Naive thymus-derived CD4-positive, alpha-beta T cell (primary cell): ENCODE data around the gene HPS3. TPM values are rescaled to one million over a fixed set of nuclear protein-coding genes. Genes with fewer than 3 reads are reported as not detected.

Experiments
- polyA plus RNA-seq, 2 donors: library from polyadenylated mRNA; unstranded; fragments of 300-500 nt; fragmentation: Illumina TruSeq; gene quantifications; one replicate each; pipeline ENCODE4 v1.2.3, GENCODE V29; 2021
- total RNA-seq, 6 experiments: library from RNA in 5 of 6; stranded (reverse) in 5 of 6; gene quantifications; 1 replicate in 5 of 6; 2 replicates in 1 of 6; pipeline ENCODE4 v1.2.3 and lab custom pipeline; 2021 to 2026

The HPS3 gene
- total and polyA plus RNA-seq, 7 experiments from 2014 or later = 13.6 to 33.5 (median 24.3) TPM

Other genes starting within 250 kb of the HPS3 start
- gene GYG1, start 138.1 kb upstream of the HPS3 start, total RNA-seq = 10 to 100 TPM; 15.5 to 39.3 (median 16.2) TPM
- 10 to 100 TPM; 28.9 to 34.7 TPM for gene GYG1, start 138.1 kb upstream of the HPS3 start, polyA plus RNA-seq
- gene HLTF, start 43.1 kb upstream of the HPS3 start, total RNA-seq = 10 to 100 TPM in 4 of 5 experiments, 1 to 10 TPM in 1; 9.1 to 26.5 (median 17.3) TPM
- 10 to 100 TPM; 18.5 to 26.1 TPM for gene HLTF, start 43.1 kb upstream of the HPS3 start, polyA plus RNA-seq
- under 1 TPM in 1 of 5 experiments, not detected in 4; 0.69 TPM for gene CP, start 92.2 kb downstream of the HPS3 start, total RNA-seq
- gene CP, start 92.2 kb downstream of the HPS3 start, polyA plus RNA-seq = 1 to 10 TPM in 1 of 2 donors, under 1 TPM in 1; 0.43 to 1.3 TPM
- gene TM4SF18, start 204.0 kb downstream of the HPS3 start, total RNA-seq = not detected
- not detected for gene TM4SF18, start 204.0 kb downstream of the HPS3 start, polyA plus RNA-seq
- not detected for gene TM4SF1, start 248.0 kb downstream of the HPS3 start, total RNA-seq
- not detected for gene TM4SF1, start 248.0 kb downstream of the HPS3 start, polyA plus RNA-seq